Muscle layer of duodenum (tissue), 2 donors: Measurements from ENCODE around the gene TBC1D24.

Experiments
- H3K27ac ChIP-seq: one replicate; pipeline ENCODE4 v1.7.0; 2013; ENCODE audit warnings: mild to moderate bottlenecking, low read length
- H3K27me3 ChIP-seq: one replicate; pipeline ENCODE4 v1.7.0; 2013; ENCODE audit warnings: low read depth, mild to moderate bottlenecking, control low read depth, low read length
- H3K36me3 ChIP-seq, 2 donors: one replicate each; pipeline ENCODE4 v1.7.0; 2013; ENCODE audit warnings: low read length in 2 of 2, control low read depth in 1 of 2, mild to moderate bottlenecking in 1 of 2; ENCODE audit not compliant: insufficient read depth in 2 of 2, control insufficient read depth in 1 of 2
- H3K4me1 ChIP-seq, 2 donors: one replicate each; pipeline ENCODE4 v1.7.0; 2013; ENCODE audit warnings: low read length in 2 of 2, mild to moderate bottlenecking in 2 of 2, control low read depth in 1 of 2, moderate library complexity in 1 of 2; ENCODE audit not compliant: insufficient read depth in 2 of 2, control insufficient read depth in 1 of 2
- H3K4me3 ChIP-seq, 2 donors: one replicate each; pipeline ENCODE4 v1.7.0; 2013; ENCODE audit warnings: low read length in 2 of 2, low read depth in 1 of 2, mild to moderate bottlenecking in 1 of 2
- H3K9me3 ChIP-seq, 2 donors: one replicate each; pipeline ENCODE4 v1.7.0; 2013; ENCODE audit warnings: low read length in 2 of 2, control low read depth in 1 of 2, mild to moderate bottlenecking in 1 of 2; ENCODE audit not compliant: control insufficient read depth in 1 of 2
- donor health status: healthy.

The TBC1D24 gene

GRCh38 chr16:2486645-2487516 is 12.0 kb downstream of the TBC1D24 start:
- no peaks in the 10 kb centered on the region for H3K27me3 ChIP-seq
- peaks cover 0 to 12% of the 10 kb centered on the region in 2 donors for H3K36me3 ChIP-seq
- H3K27ac ChIP-seq: no peak overlapping the region
- peaks cover 6 to 15% of the 10 kb centered on the region in 2 donors for H3K4me1 ChIP-seq
- no peak overlapping the region for H3K4me3 ChIP-seq
- H3K9me3 ChIP-seq: no peaks in the 10 kb centered on the region

GRCh38 chr16:2487517-2487842 is 12.6 kb downstream of the TBC1D24 start:
- no peak overlapping the region for H3K4me3 ChIP-seq
- H3K27me3 ChIP-seq: no peaks in the 10 kb centered on the region
- peaks cover 0 to 12% of the 10 kb centered on the region in 2 donors for H3K36me3 ChIP-seq
- no peaks in the 10 kb centered on the region for H3K9me3 ChIP-seq
- peaks cover 4 to 11% of the 10 kb centered on the region in 2 donors for H3K4me1 ChIP-seq
- H3K27ac ChIP-seq: no peak overlapping the region

DNA sequence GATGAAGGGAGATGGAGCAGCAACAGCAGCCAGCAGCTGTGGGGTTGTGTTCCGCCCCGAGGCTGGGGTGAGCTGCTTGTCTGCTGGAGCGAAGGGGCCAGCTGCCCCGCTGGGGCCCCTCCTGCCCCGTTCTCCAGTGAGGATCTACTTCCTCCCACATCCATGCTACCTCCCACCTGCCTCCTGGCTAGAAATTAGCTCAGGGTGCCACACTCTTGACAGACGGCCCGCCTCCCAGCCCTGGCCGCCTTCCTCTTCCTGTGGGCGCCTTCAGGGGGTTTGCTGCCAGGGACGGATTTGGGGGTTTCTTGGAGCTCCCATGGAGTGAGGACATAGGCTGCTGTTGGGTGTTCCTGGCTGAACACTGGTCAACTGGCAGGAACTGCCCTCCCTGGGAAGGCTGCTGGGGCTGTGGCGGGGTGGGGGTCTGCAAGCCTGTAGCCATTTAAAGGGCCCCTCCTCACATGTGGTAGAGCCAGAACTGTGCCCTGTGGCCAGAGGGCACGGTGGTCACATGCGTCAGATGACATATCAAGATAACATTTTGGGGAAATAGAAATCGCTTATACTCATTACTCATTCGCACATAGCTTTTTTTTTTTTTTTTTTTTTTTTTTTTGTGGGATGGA is 13.1 kb downstream of the TBC1D24 start:
- Histone ChIP-seq H3K27ac (no peak overlapping the region), H3K4me3 (no peak overlapping the region), H3K27me3 (no peaks in the 10 kb centered on the region), H3K4me1 (peaks cover 4 to 6% of the 10 kb centered on the region in 2 donors), H3K9me3 (no peaks in the 10 kb centered on the region), H3K36me3 (peaks cover 0 to 12% of the 10 kb centered on the region in 2 donors)

GRCh38 chr16:2489581-2489980 is 14.7 kb downstream of the TBC1D24 start:
- Histone ChIP-seq H3K9me3 (no peaks in the 10 kb centered on the region), H3K27me3 (no peaks in the 10 kb centered on the region), H3K4me3 (no peak overlapping the region), H3K27ac (no peak overlapping the region), H3K4me1 (no peaks in the 10 kb centered on the region), H3K36me3 (peaks cover 0 to 12% of the 10 kb centered on the region in 2 donors)

GRCh38 chr16:2490190-2491105 is 15.5 kb downstream of the TBC1D24 start:
- Histone ChIP-seq H3K4me3 (no peak overlapping the region), H3K27me3 (no peaks in the 10 kb centered on the region), H3K27ac (no peak overlapping the region)

GRCh38 chr16:2492292-2492691 is 17.4 kb downstream of the TBC1D24 start:
- Histone ChIP-seq H3K4me3 (no peak overlapping the region), H3K9me3 (no peaks in the 10 kb centered on the region), H3K36me3 (peaks cover 3 to 26% of the 10 kb centered on the region in 2 donors), H3K27me3 (no peaks in the 10 kb centered on the region), H3K4me1 (peaks cover 0 to 8% of the 10 kb centered on the region in 2 donors), H3K27ac (no peak overlapping the region)

More at GRCh38 chr16:2490190-2491105, 15.5 kb downstream of the TBC1D24 start:
- Histone ChIP-seq H3K4me1 (no peaks in the 10 kb centered on the region), H3K36me3 (peaks cover 0 to 12% of the 10 kb centered on the region in 2 donors), H3K9me3 (no peaks in the 10 kb centered on the region)

GRCh38 chr16:2493605-2494004 is 18.7 kb downstream of the TBC1D24 start:
- H3K4me1 ChIP-seq: peaks cover 0 to 21% of the 10 kb centered on the region in 2 donors
- H3K4me3 ChIP-seq: no peak overlapping the region
- peaks cover 3 to 34% of the 10 kb centered on the region in 2 donors for H3K36me3 ChIP-seq
- H3K27ac ChIP-seq: no peak overlapping the region
- no peaks in the 10 kb centered on the region for H3K27me3 ChIP-seq
- H3K9me3 ChIP-seq: no peaks in the 10 kb centered on the region

DNA sequence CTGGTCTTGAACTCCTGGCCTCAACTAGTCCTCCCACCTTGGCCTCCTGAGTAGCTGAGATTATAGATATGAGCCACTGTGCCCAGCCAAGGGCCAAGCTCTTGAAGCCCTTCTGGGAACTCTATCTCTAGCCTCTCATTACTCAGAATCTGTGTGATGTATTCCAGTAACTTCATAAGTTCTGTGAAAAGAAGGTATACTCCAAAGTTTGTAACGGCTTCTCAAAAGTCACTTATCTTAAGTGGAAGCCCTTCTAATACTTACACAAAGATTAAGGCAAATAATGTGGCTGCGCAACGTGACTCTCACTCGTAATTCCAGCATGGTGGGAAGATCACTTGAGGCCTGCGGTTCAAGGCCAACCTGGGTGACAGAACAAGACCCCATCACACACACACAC is 19.7 kb downstream of the TBC1D24 start:
- Histone ChIP-seq H3K4me3 (no peak overlapping the region), H3K9me3 (no peaks in the 10 kb centered on the region), H3K4me1 (peaks cover 0 to 23% of the 10 kb centered on the region in 2 donors), H3K27ac (no peak overlapping the region), H3K36me3 (peaks cover 3 to 42% of the 10 kb centered on the region in 2 donors), H3K27me3 (no peaks in the 10 kb centered on the region)

DNA sequence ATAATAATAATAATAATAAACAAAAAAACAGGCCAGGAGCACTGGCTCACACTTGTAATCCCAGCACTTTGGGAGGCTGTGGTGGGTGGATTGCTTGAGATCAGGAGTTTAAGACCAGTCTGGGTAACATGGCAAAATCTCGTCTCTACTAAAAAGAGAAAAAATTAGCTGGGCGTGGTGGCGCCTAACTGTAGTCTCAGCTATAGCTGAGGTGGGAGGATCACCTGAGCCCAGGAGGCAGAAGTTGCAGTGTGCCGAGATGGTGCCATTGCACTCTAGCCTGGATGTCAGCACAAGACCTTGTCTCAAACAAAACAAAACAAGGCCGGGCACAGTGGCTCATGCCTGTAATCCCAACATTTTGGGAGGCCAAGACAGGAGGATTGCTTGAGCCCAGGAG is 20.1 kb downstream of the TBC1D24 start:
- H3K4me3 ChIP-seq: no peak overlapping the region
- peaks cover 0 to 23% of the 10 kb centered on the region in 2 donors for H3K4me1 ChIP-seq
- H3K36me3 ChIP-seq: peaks cover 3 to 38% of the 10 kb centered on the region in 2 donors
- no peaks in the 10 kb centered on the region for H3K9me3 ChIP-seq
- no peaks in the 10 kb centered on the region for H3K27me3 ChIP-seq
- H3K27ac ChIP-seq: no peak overlapping the region

DNA sequence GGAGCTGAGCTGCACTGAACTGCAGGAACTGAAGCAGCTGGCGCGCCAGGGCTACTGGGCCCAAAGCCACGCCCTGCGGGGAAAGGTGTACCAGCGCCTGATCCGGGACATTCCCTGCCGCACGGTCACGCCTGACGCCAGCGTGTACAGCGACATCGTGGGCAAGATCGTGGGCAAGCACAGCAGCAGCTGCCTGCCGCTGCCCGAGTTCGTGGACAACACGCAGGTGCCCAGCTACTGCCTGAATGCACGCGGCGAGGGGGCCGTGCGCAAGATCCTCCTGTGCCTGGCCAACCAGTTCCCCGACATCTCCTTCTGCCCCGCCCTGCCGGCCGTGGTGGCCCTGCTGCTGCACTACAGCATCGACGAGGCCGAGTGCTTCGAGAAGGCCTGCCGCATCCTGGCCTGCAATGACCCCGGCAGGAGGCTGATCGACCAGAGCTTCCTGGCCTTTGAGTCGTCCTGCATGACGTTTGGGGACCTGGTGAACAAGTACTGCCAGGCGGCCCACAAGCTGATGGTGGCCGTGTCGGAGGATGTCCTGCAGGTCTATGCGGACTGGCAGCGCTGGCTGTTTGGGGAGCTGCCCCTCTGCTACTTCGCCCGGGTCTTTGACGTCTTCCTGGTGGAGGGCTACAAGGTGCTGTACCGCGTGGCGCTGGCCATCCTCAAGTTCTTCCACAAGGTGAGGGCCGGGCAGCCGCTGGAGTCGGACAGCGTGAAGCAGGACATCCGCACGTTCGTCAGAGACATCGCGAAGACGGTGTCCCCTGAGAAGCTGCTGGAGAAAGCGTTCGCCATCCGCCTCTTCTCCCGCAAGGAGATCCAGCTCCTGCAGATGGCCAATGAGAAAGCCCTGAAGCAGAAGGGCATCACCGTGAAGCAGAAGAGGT is 21.5 kb downstream of the TBC1D24 start:
- no peaks in the 10 kb centered on the region for H3K27me3 ChIP-seq
- H3K36me3 ChIP-seq: peaks cover 3 to 32% of the 10 kb centered on the region in 2 donors
- H3K4me1 ChIP-seq: peaks cover 0 to 31% of the 10 kb centered on the region in 2 donors
- H3K27ac ChIP-seq: no peak overlapping the region
- H3K9me3 ChIP-seq: no peaks in the 10 kb centered on the region
- H3K4me3 ChIP-seq: no peak overlapping the region
